Liver (tissue), 9 donors: ENCODE results near the gene UMODL1. TPM values are rescaled to one million over a fixed set of nuclear protein-coding genes. Genes with fewer than 3 reads are reported as not detected.

ENCODE experiments used
- DNase-seq: peaks from one replicate; pipeline ENCODE4 v3.0.0-alpha.2; 2017; ENCODE audit warnings: low spot score
- H3K27ac ChIP-seq, 2 donors: one replicate each; pipeline ENCODE4 v1.7.0; 2013; ENCODE audit warnings: inconsistent platforms in 2 of 2, low read length in 2 of 2, control low read depth in 1 of 2, low read depth in 1 of 2, mild to moderate bottlenecking in 1 of 2
- H3K27me3 ChIP-seq, 4 donors: one replicate each; pipeline versions ENCODE4 v1.6.1 to v1.7.0; 2013; ENCODE audit warnings: low read length in 3 of 4, inconsistent platforms in 1 of 4, mild to moderate bottlenecking in 1 of 4, moderate library complexity in 1 of 4; ENCODE audit not compliant: control insufficient read depth in 4 of 4, insufficient read depth in 4 of 4
- H3K36me3 ChIP-seq, 4 donors: one replicate each; pipeline versions ENCODE4 v1.6.1 to v1.7.0; 2013; ENCODE audit warnings: low read length in 3 of 4, mild to moderate bottlenecking in 3 of 4, low read depth in 1 of 4, moderate library complexity in 1 of 4; ENCODE audit not compliant: control insufficient read depth in 4 of 4, insufficient read depth in 3 of 4
- H3K4me1 ChIP-seq, 4 donors: one replicate each; pipeline versions ENCODE4 v1.6.1 to v1.7.0; 2013; ENCODE audit warnings: low read length in 3 of 4, mild to moderate bottlenecking in 3 of 4, moderate library complexity in 1 of 4; ENCODE audit not compliant: control insufficient read depth in 4 of 4, insufficient read depth in 4 of 4
- H3K4me3 ChIP-seq, 3 donors: one replicate each; pipeline versions ENCODE4 v1.6.1 to v1.7.0; 2013; ENCODE audit warnings: low read length in 3 of 3, control low read depth in 1 of 3, low read depth in 1 of 3, mild to moderate bottlenecking in 1 of 3
- H3K9ac ChIP-seq, 2 donors: one replicate each; pipeline ENCODE4 v1.7.0; 2013; ENCODE audit warnings: low read length in 2 of 2, mild to moderate bottlenecking in 2 of 2, moderate library complexity in 2 of 2, control low read depth in 1 of 2, low read depth in 1 of 2
- H3K9me3 ChIP-seq, 4 donors: one replicate each; pipeline versions ENCODE4 v1.6.1 to v1.7.0; 2013; ENCODE audit warnings: low read length in 3 of 4; ENCODE audit not compliant: control insufficient read depth in 4 of 4
- EGR1 ChIP-seq, 2 donors: IDR thresholded peaks; 2 replicates each; pipeline ENCODE4 v1.6.1; 2016 to 2018; ENCODE audit warnings: antibody characterized with exemption in 2 of 2, low read depth in 2 of 2
- FOXA1 ChIP-seq: IDR thresholded peaks from 2 replicates; pipeline ENCODE4 v1.6.1; 2016; ENCODE audit warnings: antibody characterized with exemption
- FOXA2 ChIP-seq: IDR thresholded peaks from 2 replicates; pipeline ENCODE4 v1.6.1; 2016; ENCODE audit warnings: antibody characterized with exemption
- GABPA ChIP-seq, 2 donors: IDR thresholded peaks in 1 of 2; conservative IDR thresholded peaks in 1 of 2; 2 replicates each; pipeline ENCODE4 v1.6.1; 2016; ENCODE audit warnings: antibody characterized with exemption in 2 of 2, mild to moderate bottlenecking in 1 of 2, moderate library complexity in 1 of 2
- HNF4A ChIP-seq, 2 donors: conservative IDR thresholded peaks; 2 replicates each; pipeline ENCODE4 v1.6.1; 2016; ENCODE audit warnings: antibody characterized with exemption in 2 of 2, mild to moderate bottlenecking in 2 of 2
- HNF4G ChIP-seq: IDR thresholded peaks from 2 replicates; pipeline ENCODE4 v1.6.1; 2016; ENCODE audit warnings: antibody characterized with exemption
- JUND ChIP-seq, 2 donors: IDR thresholded peaks; 2 replicates each; pipeline ENCODE4 v1.6.1; 2016; ENCODE audit warnings: antibody characterized with exemption in 2 of 2
- MAX ChIP-seq: IDR thresholded peaks from 2 replicates; pipeline ENCODE4 v1.6.1; 2016; ENCODE audit warnings: antibody characterized with exemption
- NR2F2 ChIP-seq: IDR thresholded peaks from 2 replicates; pipeline ENCODE4 v1.6.1; 2016; ENCODE audit warnings: antibody characterized with exemption
- RAD21 ChIP-seq, 2 donors: IDR thresholded peaks; 2 replicates each; pipeline ENCODE4 v1.6.1; 2016; ENCODE audit warnings: antibody characterized with exemption in 2 of 2, mild to moderate bottlenecking in 2 of 2
- RXRA ChIP-seq, 2 donors: IDR thresholded peaks; 2 replicates each; pipeline ENCODE4 v1.6.1; 2017 to 2018; ENCODE audit warnings: antibody characterized with exemption in 2 of 2, mild to moderate bottlenecking in 1 of 2
- SP1 ChIP-seq: IDR thresholded peaks from 2 replicates; pipeline ENCODE4 v1.6.1; 2018; ENCODE audit warnings: antibody characterized with exemption, mild to moderate bottlenecking
- TAF1 ChIP-seq: conservative IDR thresholded peaks from 2 replicates; pipeline ENCODE4 v1.6.1; 2016; ENCODE audit warnings: antibody characterized with exemption, mild to moderate bottlenecking
- YY1 ChIP-seq: IDR thresholded peaks from 2 replicates; pipeline ENCODE4 v1.6.1; 2016; ENCODE audit warnings: antibody characterized with exemption, mild to moderate bottlenecking
- WGBS: extraction: QIAGEN DNeasy Blood & Tissue Kit; methylation state at CpG from one replicate; pipeline ENCODE4 v1.1.7; 2013; 5-methylcytosine and 5-hydroxymethylcytosine counted together
- polyA plus RNA-seq, 2 donors: library from polyadenylated mRNA; stranded (reverse) in 1 of 2; unstranded in 1 of 2; fragments of 200-250 nt in 1 of 2; fragments of >200 nt in 1 of 2; fragmentation: Nextera tagmentation in 1 of 2; extraction: Ambion mirVana in 1 of 2; gene quantifications; one replicate each; pipeline versions ENCODE4 v1.2.1 to v1.2.3, GENCODE V29; 2013 to 2015
- total RNA-seq, 2 donors: library from RNA; depleted of rRNA; stranded (reverse); fragments of >200 nt; gene quantifications; one replicate each; pipeline ENCODE4 v1.2.3, GENCODE V29; 2014
- TF ChIP-seq, protein P1 (sequence below): fragments of 150-350 bp; IDR thresholded peaks from 2 replicates; pipeline ENCODE4 v1.5.1; 2017; ENCODE audit warnings: improper control_type of control experiment, low read depth, low read length; ENCODE audit not compliant: missing input control
- TF ChIP-seq, protein P2 (sequence below): IDR thresholded peaks from 2 replicates; pipeline ENCODE4 v1.6.1; 2016; ENCODE audit warnings: antibody characterized with exemption
- TF ChIP-seq, protein P3 (sequence below): IDR thresholded peaks from 2 replicates; pipeline ENCODE4 v1.6.1; 2016; ENCODE audit warnings: antibody characterized with exemption
- TF ChIP-seq, protein P4 (sequence below): IDR thresholded peaks from 2 replicates; pipeline ENCODE4 v1.6.1; 2016; ENCODE audit warnings: antibody characterized with exemption, mild to moderate bottlenecking
- donor health status: healthy.
- donor health status: healthy.
- donor health status: healthy.
- donor health status: healthy.
- donor health status: healthy.

UMODL1 gene
- total and polyA plus RNA-seq, 4 donors, result 0.08 to 0.14 (median 0.08) TPM; not detected in 1

GRCh38 chr21:42028766-42029425 is 42.2 kb upstream of the UMODL1 start:
- H3K9me3 ChIP-seq, result no peaks in the 10 kb centered on the region
- DNase-seq, result no peak
- H3K27ac ChIP-seq, result no peak overlapping the region
- no peak overlapping the region for H3K4me3 ChIP-seq
- H3K9ac ChIP-seq, result no peak overlapping the region
- no peaks in the 10 kb centered on the region for H3K4me1 ChIP-seq
- WGBS, result 78% methylated on average over 9 of the region's 9 CpGs
- H3K36me3 ChIP-seq, result no peaks in the 10 kb centered on the region
- TF ChIP-seq, protein P1, sequence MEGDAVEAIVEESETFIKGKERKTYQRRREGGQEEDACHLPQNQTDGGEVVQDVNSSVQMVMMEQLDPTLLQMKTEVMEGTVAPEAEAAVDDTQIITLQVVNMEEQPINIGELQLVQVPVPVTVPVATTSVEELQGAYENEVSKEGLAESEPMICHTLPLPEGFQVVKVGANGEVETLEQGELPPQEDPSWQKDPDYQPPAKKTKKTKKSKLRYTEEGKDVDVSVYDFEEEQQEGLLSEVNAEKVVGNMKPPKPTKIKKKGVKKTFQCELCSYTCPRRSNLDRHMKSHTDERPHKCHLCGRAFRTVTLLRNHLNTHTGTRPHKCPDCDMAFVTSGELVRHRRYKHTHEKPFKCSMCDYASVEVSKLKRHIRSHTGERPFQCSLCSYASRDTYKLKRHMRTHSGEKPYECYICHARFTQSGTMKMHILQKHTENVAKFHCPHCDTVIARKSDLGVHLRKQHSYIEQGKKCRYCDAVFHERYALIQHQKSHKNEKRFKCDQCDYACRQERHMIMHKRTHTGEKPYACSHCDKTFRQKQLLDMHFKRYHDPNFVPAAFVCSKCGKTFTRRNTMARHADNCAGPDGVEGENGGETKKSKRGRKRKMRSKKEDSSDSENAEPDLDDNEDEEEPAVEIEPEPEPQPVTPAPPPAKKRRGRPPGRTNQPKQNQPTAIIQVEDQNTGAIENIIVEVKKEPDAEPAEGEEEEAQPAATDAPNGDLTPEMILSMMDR, result no peak
- no peak for TF ChIP-seq EGR1 (IDR thresholded peaks at IDR 0.05; ENCODE audit: low read depth in 2 of 2)
- TF ChIP-seq HNF4G, result no peak
- TF ChIP-seq, protein P2, sequence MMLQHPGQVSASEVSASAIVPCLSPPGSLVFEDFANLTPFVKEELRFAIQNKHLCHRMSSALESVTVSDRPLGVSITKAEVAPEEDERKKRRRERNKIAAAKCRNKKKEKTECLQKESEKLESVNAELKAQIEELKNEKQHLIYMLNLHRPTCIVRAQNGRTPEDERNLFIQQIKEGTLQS, result no peak
- TF ChIP-seq HNF4A (conservative IDR thresholded peaks at IDR 0.05), result no peak
- TF ChIP-seq RAD21 (IDR thresholded peaks at IDR 0.05), result no peak
- TF ChIP-seq SP1, result no peak
- TF ChIP-seq, protein P3, sequence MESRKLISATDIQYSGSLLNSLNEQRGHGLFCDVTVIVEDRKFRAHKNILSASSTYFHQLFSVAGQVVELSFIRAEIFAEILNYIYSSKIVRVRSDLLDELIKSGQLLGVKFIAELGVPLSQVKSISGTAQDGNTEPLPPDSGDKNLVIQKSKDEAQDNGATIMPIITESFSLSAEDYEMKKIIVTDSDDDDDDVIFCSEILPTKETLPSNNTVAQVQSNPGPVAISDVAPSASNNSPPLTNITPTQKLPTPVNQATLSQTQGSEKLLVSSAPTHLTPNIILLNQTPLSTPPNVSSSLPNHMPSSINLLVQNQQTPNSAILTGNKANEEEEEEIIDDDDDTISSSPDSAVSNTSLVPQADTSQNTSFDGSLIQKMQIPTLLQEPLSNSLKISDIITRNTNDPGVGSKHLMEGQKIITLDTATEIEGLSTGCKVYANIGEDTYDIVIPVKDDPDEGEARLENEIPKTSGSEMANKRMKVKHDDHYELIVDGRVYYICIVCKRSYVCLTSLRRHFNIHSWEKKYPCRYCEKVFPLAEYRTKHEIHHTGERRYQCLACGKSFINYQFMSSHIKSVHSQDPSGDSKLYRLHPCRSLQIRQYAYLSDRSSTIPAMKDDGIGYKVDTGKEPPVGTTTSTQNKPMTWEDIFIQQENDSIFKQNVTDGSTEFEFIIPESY, result no peak
- no peak for TF ChIP-seq YY1
- no peak for TF ChIP-seq GABPA (IDR thresholded peaks at IDR 0.05 in 1 of 2, conservative IDR thresholded peaks at IDR 0.05 in 1 of 2)
- TF ChIP-seq TAF1, result no peak
- TF ChIP-seq FOXA2, result no peak
- TF ChIP-seq RXRA (IDR thresholded peaks at IDR 0.05), result no peak
- no peak for TF ChIP-seq FOXA1
- no peak for TF ChIP-seq JUND (IDR thresholded peaks at IDR 0.05)
- no peak for TF ChIP-seq NR2F2
- TF ChIP-seq MAX, result no peak
- TF ChIP-seq, protein P4, sequence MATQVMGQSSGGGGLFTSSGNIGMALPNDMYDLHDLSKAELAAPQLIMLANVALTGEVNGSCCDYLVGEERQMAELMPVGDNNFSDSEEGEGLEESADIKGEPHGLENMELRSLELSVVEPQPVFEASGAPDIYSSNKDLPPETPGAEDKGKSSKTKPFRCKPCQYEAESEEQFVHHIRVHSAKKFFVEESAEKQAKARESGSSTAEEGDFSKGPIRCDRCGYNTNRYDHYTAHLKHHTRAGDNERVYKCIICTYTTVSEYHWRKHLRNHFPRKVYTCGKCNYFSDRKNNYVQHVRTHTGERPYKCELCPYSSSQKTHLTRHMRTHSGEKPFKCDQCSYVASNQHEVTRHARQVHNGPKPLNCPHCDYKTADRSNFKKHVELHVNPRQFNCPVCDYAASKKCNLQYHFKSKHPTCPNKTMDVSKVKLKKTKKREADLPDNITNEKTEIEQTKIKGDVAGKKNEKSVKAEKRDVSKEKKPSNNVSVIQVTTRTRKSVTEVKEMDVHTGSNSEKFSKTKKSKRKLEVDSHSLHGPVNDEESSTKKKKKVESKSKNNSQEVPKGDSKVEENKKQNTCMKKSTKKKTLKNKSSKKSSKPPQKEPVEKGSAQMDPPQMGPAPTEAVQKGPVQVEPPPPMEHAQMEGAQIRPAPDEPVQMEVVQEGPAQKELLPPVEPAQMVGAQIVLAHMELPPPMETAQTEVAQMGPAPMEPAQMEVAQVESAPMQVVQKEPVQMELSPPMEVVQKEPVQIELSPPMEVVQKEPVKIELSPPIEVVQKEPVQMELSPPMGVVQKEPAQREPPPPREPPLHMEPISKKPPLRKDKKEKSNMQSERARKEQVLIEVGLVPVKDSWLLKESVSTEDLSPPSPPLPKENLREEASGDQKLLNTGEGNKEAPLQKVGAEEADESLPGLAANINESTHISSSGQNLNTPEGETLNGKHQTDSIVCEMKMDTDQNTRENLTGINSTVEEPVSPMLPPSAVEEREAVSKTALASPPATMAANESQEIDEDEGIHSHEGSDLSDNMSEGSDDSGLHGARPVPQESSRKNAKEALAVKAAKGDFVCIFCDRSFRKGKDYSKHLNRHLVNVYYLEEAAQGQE, result no peak
- no peaks in the 10 kb centered on the region for H3K27me3 ChIP-seq
